HCT116 (cell line): ENCODE results near the gene DET1. TPM values are rescaled to one million over a fixed set of nuclear protein-coding genes. Genes with fewer than 3 reads are reported as not detected.

ENCODE experiments used
- ATAC-seq: fragments of 200-7000 bp; cut with Tn5 transposase; 2 replicates; pipeline ENCODE4 v1.9.1; 2020; ENCODE audit warnings: mild to moderate bottlenecking, moderate library complexity
- BruUV-seq: library from RNA; stranded (reverse); fragments of 400-500 nt; replicated peaks from 2 replicates; lab custom pipeline; 2021; lab: Mats Ljungman, UMichigan
- CTCF ChIA-PET: fragments of 300-600 bp; sonication (Branson Sonifier 250); formaldehyde crosslinking; loops from one replicate; lab custom pipeline; 2021; ENCODE audit warnings: antibody characterized with exemption; lab: Charles Lee
- POLR2A ChIA-PET: fragments of 300-600, 350-600 bp; sonication (Branson Sonifier 250); formaldehyde crosslinking; loops from one replicate; lab custom pipeline; 2021; ENCODE audit warnings: antibody characterized with exemption; lab: Charles Lee
- RAD21 ChIA-PET, 2 experiments: fragments of 300-600 bp; sonication (Branson Sonifier 250); formaldehyde crosslinking; loops; one replicate each; lab custom pipeline; 2023; ENCODE audit warnings: low total read pairs in 2 of 2; ENCODE audit not compliant: uncharacterized antibody in 2 of 2, unreplicated experiment in 2 of 2, low non-redundant PET in 1 of 2; lab: Charles Lee
- DNase-seq: peaks from one replicate; pipeline ENCODE4 v3.0.0-alpha.2; 2010; ENCODE audit warnings: low read depth, low spot score
- H2AFZ ChIP-seq: fragments of 200-600 bp; shearing (Covaris generic), sonication (generic); 2 replicates; pipeline ENCODE4 v1.6.1; 2017; ENCODE audit warnings: low read depth, mixed run types, mixed read lengths, antibody characterized with exemption, low read length; ENCODE audit not compliant: poor library complexity, severe bottlenecking
- H3K27ac ChIP-seq: 2 replicates; pipeline ENCODE4 v1.5.1; 2012; ENCODE audit warnings: low read depth, low read length
- H3K27me3 ChIP-seq: fragments of 200-600 bp; sonication (generic); 2 replicates; pipeline ENCODE4 v1.6.1; 2016; ENCODE audit warnings: mixed run types, low read length, mixed read lengths; ENCODE audit not compliant: insufficient read depth
- H3K36me3 ChIP-seq, 2 experiments: fragments of 200-500 bp in 1 of 2; fragments of 200-600 bp in 1 of 2; sonication (Bioruptor generic) in 1 of 2; sonication (generic) in 1 of 2; 2 replicates each; pipeline versions ENCODE4 v1.5.1 to v1.6.1; 2014 to 2016; ENCODE audit warnings: low read length in 2 of 2, inconsistent platforms in 1 of 2, mixed read lengths in 1 of 2, mixed run types in 1 of 2; ENCODE audit not compliant: insufficient read depth in 2 of 2, control insufficient read depth in 1 of 2
- H3K4me1 ChIP-seq, 2 experiments: fragments of 200-600 bp in 1 of 2; sonication (generic) in 1 of 2; 2 replicates each; pipeline versions ENCODE4 v1.5.1 to v1.6.1; 2012 to 2017; ENCODE audit warnings: low read length in 2 of 2, inconsistent platforms in 1 of 2, mild to moderate bottlenecking in 1 of 2, mixed read lengths in 1 of 2, mixed run types in 1 of 2, moderate library complexity in 1 of 2; ENCODE audit not compliant: insufficient read depth in 2 of 2, control insufficient read depth in 1 of 2
- H3K4me2 ChIP-seq: fragments of 200-600 bp; sonication (generic); 2 replicates; pipeline ENCODE4 v1.6.1; 2017; ENCODE audit warnings: mixed run types, low read length, mixed read lengths
- H3K4me3 ChIP-seq, 2 experiments: fragments of 200-600 bp in 1 of 2; sonication (generic) in 1 of 2; replicated peaks in 1 of 2; 2 replicates each; pipeline ENCODE4 v1.5.1; 2011 to 2016; ENCODE audit warnings: low read length in 2 of 2, control low read depth in 1 of 2, low read depth in 1 of 2, mild to moderate bottlenecking in 1 of 2, mixed read lengths in 1 of 2, mixed run types in 1 of 2
- H3K79me2 ChIP-seq: fragments of 200-600 bp; sonication (generic); 2 replicates; pipeline ENCODE4 v1.6.1; 2017; ENCODE audit warnings: mild to moderate bottlenecking, mixed run types, low read length, moderate library complexity, mixed read lengths; ENCODE audit not compliant: insufficient read depth
- H3K9ac ChIP-seq: fragments of 200-600 bp; sonication (generic); 2 replicates; pipeline ENCODE4 v1.6.1; 2016; ENCODE audit warnings: low read length, mixed read lengths
- H3K9me2 ChIP-seq: fragments of 200-600 bp; sonication (generic), shearing (Covaris generic); 2 replicates; pipeline ENCODE4 v1.6.1; 2017; ENCODE audit warnings: mixed run types, mild to moderate bottlenecking, moderate library complexity; ENCODE audit not compliant: insufficient read depth
- H3K9me3 ChIP-seq, 2 experiments: fragments of 200-500 bp in 1 of 2; fragments of 200-600 bp in 1 of 2; sonication (Bioruptor generic) in 1 of 2; sonication (generic) in 1 of 2; 2 replicates each; pipeline ENCODE4 v1.6.1; 2014 to 2017; ENCODE audit warnings: low read length in 2 of 2, mixed read lengths in 2 of 2, inconsistent platforms in 1 of 2, low read depth in 1 of 2, mild to moderate bottlenecking in 1 of 2, mixed run types in 1 of 2, moderate library complexity in 1 of 2; ENCODE audit not compliant: control insufficient read depth in 1 of 2, insufficient read depth in 1 of 2
- H4K20me1 ChIP-seq: fragments of 200-600 bp; sonication (generic), shearing (Covaris generic); 2 replicates; pipeline ENCODE4 v1.6.1; 2017; ENCODE audit warnings: mixed run types, mild to moderate bottlenecking, moderate library complexity; ENCODE audit not compliant: insufficient read depth
- ATF3 ChIP-seq: IDR thresholded peaks from 2 replicates; pipeline ENCODE4 v1.6.1; 2012
- CBX3 ChIP-seq: IDR thresholded peaks from 2 replicates; pipeline ENCODE4 v1.6.1; 2012; ENCODE audit warnings: low read depth
- CEBPB ChIP-seq: IDR thresholded peaks from 2 replicates; pipeline ENCODE4 v1.6.1; 2012; ENCODE audit warnings: low read depth
- CTCF ChIP-seq, 3 experiments: fragments of 200-600 bp in 1 of 3; sonication (generic) in 1 of 3; IDR thresholded peaks in 2 of 3; conservative IDR thresholded peaks in 1 of 3; 2 replicates each; pipeline ENCODE4 v1.5.1; 2012 to 2017; ENCODE audit warnings: low read depth in 2 of 3, low read length in 2 of 3, antibody characterized with exemption in 1 of 3, borderline replicate concordance in 1 of 3, control low read depth in 1 of 3, mild to moderate bottlenecking in 1 of 3, mixed read lengths in 1 of 3, mixed run types in 1 of 3, moderate library complexity in 1 of 3; ENCODE audit not compliant: insufficient read depth in 1 of 3
- ELF1 ChIP-seq: IDR thresholded peaks from 2 replicates; pipeline ENCODE4 v1.6.1; 2012; ENCODE audit warnings: low read depth, borderline replicate concordance
- FOSL1 ChIP-seq: IDR thresholded peaks from 2 replicates; pipeline ENCODE4 v1.6.1; 2012; ENCODE audit warnings: low read depth
- POLR2A ChIP-seq: IDR thresholded peaks from 2 replicates; pipeline ENCODE4 v1.7.0; 2011; ENCODE audit warnings: borderline replicate concordance; ENCODE audit not compliant: insufficient read depth, insufficient read length; ENCODE audit errors: extremely low read depth
- POLR2AphosphoS5 ChIP-seq: IDR thresholded peaks from 2 replicates; pipeline ENCODE4 v1.6.1; 2011; ENCODE audit warnings: mild to moderate bottlenecking, low read depth, low read length, moderate library complexity
- RAD21 ChIP-seq: IDR thresholded peaks from 2 replicates; pipeline ENCODE4 v1.6.1; 2012; ENCODE audit warnings: low read depth, mild to moderate bottlenecking
- REST ChIP-seq: IDR thresholded peaks from 2 replicates; pipeline ENCODE4 v1.6.1; 2012; ENCODE audit warnings: low read depth
- SRF ChIP-seq: IDR thresholded peaks from 2 replicates; pipeline ENCODE4 v1.6.1; 2012; ENCODE audit warnings: low read depth
- TCF7L2 ChIP-seq: IDR thresholded peaks from 2 replicates; pipeline ENCODE4 v1.7.0; 2011; ENCODE audit warnings: borderline replicate concordance, inconsistent platforms; ENCODE audit not compliant: insufficient read depth, insufficient read length; ENCODE audit errors: extremely low read depth
- ZNF274 ChIP-seq: fragments of 200-500 bp; sonication (Bioruptor generic); IDR thresholded peaks from 2 replicates; pipeline ENCODE4 v1.6.1; 2014; ENCODE audit warnings: mild to moderate bottlenecking, low read depth, low read length, inconsistent platforms
- intact Hi-C: fragments of 100-400 bp; cut with micrococcal nuclease; formaldehyde crosslinking; loops from 2 replicates; pipeline ENCODE4 v1.10.0; 2022
- total RNA-seq: library from RNA; stranded (reverse); gene quantifications from one replicate; pipeline ENCODE4 v1.2.1, GENCODE V29; 2021; ENCODE audit not compliant: unreplicated experiment

The DET1 gene
- total RNA-seq, 1 experiment from 2014 or later = 2.5 TPM

- no peak for TF ChIP-seq RAD21
- TF ChIP-seq POLR2A = no peak
- no peak for TF ChIP-seq CEBPB
Observed at GRCh38 chr15:88579322-88579721, 32.8 kb upstream of the DET1 start (continued).

GRCh38 chr15:88574655-88575054, 28.2 kb upstream of the DET1 start:
- no peak overlapping the region for H3K4me3 ChIP-seq
- H4K20me1 ChIP-seq = no peaks in the 10 kb centered on the region
- no peak for TF ChIP-seq CBX3
- no peak for TF ChIP-seq ATF3
- no peak for DNase-seq
- H3K9me3 ChIP-seq = no peaks in the 10 kb centered on the region
- ChIA-PET RAD21 (no interaction called here), POLR2A (no interaction called here), CTCF (no interaction called here)
- BruUV-seq = no TSS peak
- H3K9me2 ChIP-seq = no peaks in the 10 kb centered on the region
- no peaks in the 10 kb centered on the region for H3K79me2 ChIP-seq
- intact Hi-C loops = no loop called here
- no peaks in the 10 kb centered on the region for H3K36me3 ChIP-seq
- ATAC-seq = no peak
- no peak overlapping the region for H3K4me2 ChIP-seq
- H3K9ac ChIP-seq = no peak overlapping the region
- peaks cover 3% of the 10 kb centered on the region; the same call in 1 of the 2 replicates for H3K27me3 ChIP-seq
- no peaks in the 10 kb centered on the region for H3K4me1 ChIP-seq
- H2AFZ ChIP-seq = no peak overlapping the region
- no peak overlapping the region for H3K27ac ChIP-seq

- ATAC-seq (no peak), DNase-seq (no peak)
- no peak overlapping the region for H3K9ac ChIP-seq
- no TSS peak for BruUV-seq
- POLR2A ChIA-PET = no interaction called here
- H4K20me1 ChIP-seq = no peaks in the 10 kb centered on the region
- CTCF ChIA-PET = no interaction called here
- no peaks in the 10 kb centered on the region for H3K9me3 ChIP-seq
- H3K27ac ChIP-seq = no peak overlapping the region
- RAD21 ChIA-PET = no interaction called here
- no peak overlapping the region for H3K4me2 ChIP-seq
- H3K79me2 ChIP-seq = no peaks in the 10 kb centered on the region
- H3K4me3 ChIP-seq = no peak overlapping the region
- no peaks in the 10 kb centered on the region for H3K9me2 ChIP-seq
- peaks cover 3% of the 10 kb centered on the region; the same call in 1 of the 2 replicates for H3K27me3 ChIP-seq
- intact Hi-C loops = no loop called here
- H2AFZ ChIP-seq = no peak overlapping the region
- no peaks in the 10 kb centered on the region for H3K4me1 ChIP-seq
- no peaks in the 10 kb centered on the region for H3K36me3 ChIP-seq
- TF ChIP-seq POLR2AphosphoS5 (no peak), CTCF (IDR thresholded peaks at IDR 0.05 in 2 of 3, conservative IDR thresholded peaks at IDR 0.05 in 1 of 3; ENCODE audit: borderline replicate concordance in 1 of 3, insufficient read depth in 1 of 3, low read depth in 2 of 3, low read length in 2 of 3) (no peak), FOSL1 (no peak), ATF3 (no peak), REST (no peak), ZNF274 (no peak), SRF (no peak), ELF1 (no peak), RAD21 (no peak), TCF7L2 (no peak), CEBPB (no peak)
Observed at GRCh38 chr15:88574077-88574476, 27.6 kb upstream of the DET1 start.
